Endothelial cell of umbilical vein (primary cell): Measurements from ENCODE around the gene SPP2. TPM values are rescaled to one million over a fixed set of nuclear protein-coding genes. Genes with fewer than 3 reads are reported as not detected.

Experiments used
- BruUV-seq: library from RNA; stranded (reverse); fragments of 400-500 nt; replicated peaks from 2 replicates; lab custom pipeline; 2021; lab: Mats Ljungman, UMichigan
- CTCF ChIA-PET: fragments of 300-600, 350-600 bp; sonication (Branson Sonifier 250); formaldehyde crosslinking; loops from one replicate; lab custom pipeline; 2021; ENCODE audit warnings: antibody characterized with exemption, inconsistent platforms; lab: Charles Lee
- POLR2A ChIA-PET: fragments of 300-600, 350-600 bp; sonication (Branson Sonifier 250); formaldehyde crosslinking; loops from one replicate; lab custom pipeline; 2021; ENCODE audit warnings: antibody characterized with exemption, inconsistent platforms; lab: Charles Lee
- DNase-seq: peaks from one replicate; pipeline ENCODE4 v3.0.0-alpha.2; 2011; ENCODE audit warnings: low read depth, low spot score
- FAIRE-seq: peaks from 2 replicates; lab custom pipeline; 2011; peaks lifted over from hg19 to GRCh38; lab: Jason Lieb, UNC
- H2AFZ ChIP-seq: 2 replicates; pipeline ENCODE4 v1.6.0; 2012; ENCODE audit warnings: low read depth, low read length, control low read depth, inconsistent platforms
- H3K27ac ChIP-seq: 2 replicates; pipeline ENCODE4 v1.5.1; 2011; ENCODE audit warnings: low read depth, mild to moderate bottlenecking, control low read depth, low read length, moderate library complexity; ENCODE audit not compliant: insufficient read depth
- H3K27me3 ChIP-seq, 2 experiments: 2 replicates each; pipeline versions ENCODE4 v1.6.0 to v1.6.1; 2011; ENCODE audit warnings: low read length in 2 of 2, mixed read lengths in 1 of 2; ENCODE audit not compliant: control insufficient read depth in 2 of 2, insufficient read depth in 2 of 2
- H3K36me3 ChIP-seq, 2 experiments: 2 replicates in 1 of 2; 3 replicates in 1 of 2; pipeline ENCODE4 v1.5.1; 2011; ENCODE audit warnings: low read length in 2 of 2, mild to moderate bottlenecking in 1 of 2, moderate library complexity in 1 of 2; ENCODE audit not compliant: control insufficient read depth in 2 of 2, insufficient read depth in 2 of 2; ENCODE audit errors: extremely low read depth in 1 of 2
- H3K4me1 ChIP-seq: 3 replicates; pipeline ENCODE4 v1.5.1; 2011; ENCODE audit warnings: mild to moderate bottlenecking, low read length; ENCODE audit not compliant: control insufficient read depth, insufficient read depth; ENCODE audit errors: extremely low read depth
- H3K4me2 ChIP-seq: 2 replicates; pipeline ENCODE4 v1.6.1; 2011; ENCODE audit warnings: low read length, control low read depth, mixed read lengths; ENCODE audit not compliant: insufficient read depth
- H3K4me3 ChIP-seq, 3 experiments: fragments of 200-600 bp in 1 of 3; sonication (generic), shearing (Covaris generic) in 1 of 3; replicated peaks in 1 of 3; 2 replicates each; pipeline ENCODE4 v1.5.1; 2011 to 2016; ENCODE audit warnings: control low read depth in 3 of 3, low read length in 3 of 3, mild to moderate bottlenecking in 2 of 3, inconsistent platforms in 1 of 3, low read depth in 1 of 3, moderate library complexity in 1 of 3; ENCODE audit not compliant: insufficient read depth in 1 of 3
- H3K79me2 ChIP-seq: 2 replicates; pipeline ENCODE4 v1.6.0; 2012; ENCODE audit warnings: low read length, inconsistent platforms; ENCODE audit not compliant: control insufficient read depth, insufficient read depth
- H3K9ac ChIP-seq: replicated peaks from 2 replicates; pipeline ENCODE3; 2011; ENCODE audit warnings: low read length, control low read depth; ENCODE audit not compliant: insufficient read depth; ENCODE audit errors: extremely low read depth
- H3K9me1 ChIP-seq: replicated peaks from 3 replicates; pipeline ENCODE4 v1.6.0; 2011; ENCODE audit warnings: mild to moderate bottlenecking, low read length; ENCODE audit not compliant: control insufficient read depth, insufficient read depth; ENCODE audit errors: extremely low read depth
- H3K9me3 ChIP-seq: replicated peaks from 2 replicates; pipeline ENCODE4 v1.5.1; 2012; ENCODE audit warnings: low read length, inconsistent platforms; ENCODE audit not compliant: control insufficient read depth, insufficient read depth
- H4K20me1 ChIP-seq: replicated peaks from 2 replicates; pipeline ENCODE3; 2011; ENCODE audit warnings: mild to moderate bottlenecking, low read length; ENCODE audit not compliant: control insufficient read depth, insufficient read depth; ENCODE audit errors: extremely low read depth
- CTCF ChIP-seq, 2 donors: IDR thresholded peaks; 1 replicate in 1 of 2; 2 replicates in 1 of 2; pipeline ENCODE4 v1.5.1; 2011; ENCODE audit warnings: low read length in 2 of 2, mild to moderate bottlenecking in 2 of 2, moderate library complexity in 2 of 2, control low read depth in 1 of 2, inconsistent platforms in 1 of 2, low read depth in 1 of 2; ENCODE audit not compliant: insufficient read depth in 1 of 2; ENCODE audit errors: extremely low read depth in 1 of 2
- EZH2 ChIP-seq: IDR thresholded peaks from 2 replicates; pipeline ENCODE4 v1.6.1; 2012; ENCODE audit warnings: borderline replicate concordance, low read depth, mild to moderate bottlenecking, moderate library complexity, low read length, inconsistent platforms; ENCODE audit not compliant: severe bottlenecking
- FOS ChIP-seq: IDR thresholded peaks from 2 replicates; pipeline ENCODE4 v1.6.1; 2011; ENCODE audit warnings: mild to moderate bottlenecking, low read length, moderate library complexity, borderline replicate concordance; ENCODE audit not compliant: insufficient read depth
- GATA2 ChIP-seq: IDR thresholded peaks from 2 replicates; pipeline ENCODE4 v1.7.0; 2011; ENCODE audit warnings: low read depth, mild to moderate bottlenecking, moderate library complexity, mixed read lengths, low read length; ENCODE audit not compliant: insufficient read length, insufficient read depth
- JUN ChIP-seq: IDR thresholded peaks from 2 replicates; pipeline ENCODE4 v1.6.1; 2011; ENCODE audit warnings: borderline replicate concordance, low read depth; ENCODE audit not compliant: insufficient read length, insufficient read depth
- MYC ChIP-seq: IDR thresholded peaks from one replicate; pipeline ENCODE4 v1.6.1; 2011; ENCODE audit warnings: mild to moderate bottlenecking, low read depth, low read length
- POLR2A ChIP-seq: IDR thresholded peaks from 2 replicates; pipeline ENCODE4 v1.6.1; 2012; ENCODE audit warnings: low read depth, mild to moderate bottlenecking, control low read depth, low read length
- POLR2AphosphoS5 ChIP-seq: IDR thresholded peaks from 2 replicates; pipeline ENCODE4 v1.6.1; 2012; ENCODE audit warnings: low read depth, mild to moderate bottlenecking, control low read depth, low read length, moderate library complexity; ENCODE audit not compliant: insufficient read depth
- dilution Hi-C: fragments of 300-500 bp; cut with MboI; formaldehyde crosslinking; loops from one replicate; pipeline ENCODE4 v1.15.0; 2019; ENCODE audit warnings: low sequenced_read_pairs; ENCODE audit not compliant: extremely low pct_ligation_motif_present
- intact Hi-C: fragments of 100-400 bp; cut with micrococcal nuclease; formaldehyde crosslinking; loops from one replicate; pipeline ENCODE4 v1.10.0; 2022
- polyA plus RNA-seq, 4 experiments: library from polyadenylated mRNA; depleted of rRNA in 3 of 4; stranded (reverse) in 3 of 4; unstranded in 1 of 4; fragments of >200 nt; gene quantifications; 2 replicates each; pipeline versions ENCODE4 v1.2.1 to v1.2.3, GENCODE V29; 2011 to 2012; ENCODE audit warnings: missing spikeins in 1 of 4
- total RNA-seq: library from RNA; stranded (reverse); gene quantifications from 2 replicates; pipeline ENCODE4 v1.2.3, GENCODE V29; 2021
- TF ChIP-seq, protein P1 (sequence below): IDR thresholded peaks from 2 replicates; pipeline ENCODE4 v1.6.1; 2011; ENCODE audit not compliant: insufficient read depth, insufficient read length

Gene SPP2
- total and polyA plus RNA-seq, 2 donors (not counting 3 experiments of a cell fraction or from before 2014, with no cell fraction given), result not detected

DNA sequence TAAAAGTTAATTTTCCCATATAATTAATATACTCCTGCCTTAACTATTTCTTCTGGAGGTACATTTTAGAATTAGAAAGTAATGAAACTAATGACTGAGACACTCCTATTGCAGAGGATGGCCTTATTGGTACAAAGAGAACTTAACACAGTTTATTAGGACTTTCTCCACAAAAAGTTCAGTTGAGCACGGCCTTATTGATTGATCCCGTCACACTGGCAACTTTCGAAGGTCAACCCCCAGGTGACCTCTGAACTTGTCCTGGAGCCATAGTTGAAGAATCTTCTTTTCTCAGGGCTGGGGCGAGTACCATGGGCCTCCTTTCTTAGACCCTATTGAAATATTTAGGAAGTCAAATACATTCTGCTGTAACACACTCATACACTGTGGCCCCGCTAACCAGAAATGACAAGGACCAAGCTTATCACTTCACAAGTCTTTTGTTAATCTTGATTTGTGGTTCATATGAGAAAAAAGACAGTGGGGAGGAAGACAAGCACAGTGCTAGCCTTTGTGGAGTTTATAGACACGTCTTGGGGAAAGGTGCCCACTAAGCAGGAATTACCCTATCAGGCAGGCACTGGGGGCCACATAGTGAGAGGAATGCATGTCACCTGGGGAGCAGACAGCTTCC is 11.2 kb downstream of the SPP2 start:
- H3K9me1 ChIP-seq, result no peaks in the 10 kb centered on the region
- no TSS peak for BruUV-seq
- intact Hi-C loops (loop anchor here (10.0 kb wide), 1 partner anchor 467 kb away; no protein-coding TSS in a partner anchor), dilution Hi-C loops (no loop called here)
- no peaks in the 10 kb centered on the region for H3K36me3 ChIP-seq
- no peaks in the 10 kb centered on the region for H3K9me3 ChIP-seq
- no peak overlapping the region for H3K27ac ChIP-seq
- TF ChIP-seq POLR2A (no peak), FOS (no peak), CTCF (IDR thresholded peaks at IDR 0.05; ENCODE audit: extremely low read depth in 1 of 2, insufficient read depth in 1 of 2, low read depth in 1 of 2, low read length in 2 of 2) (no peak), MYC (no peak), POLR2AphosphoS5 (no peak), GATA2 (no peak), EZH2 (no peak), JUN (no peak)
- TF ChIP-seq, protein P1, sequence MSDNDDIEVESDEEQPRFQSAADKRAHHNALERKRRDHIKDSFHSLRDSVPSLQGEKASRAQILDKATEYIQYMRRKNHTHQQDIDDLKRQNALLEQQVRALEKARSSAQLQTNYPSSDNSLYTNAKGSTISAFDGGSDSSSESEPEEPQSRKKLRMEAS, result no peak
- no peaks in the 10 kb centered on the region for H3K79me2 ChIP-seq
- H2AFZ ChIP-seq, result no peak overlapping the region
- FAIRE-seq, result no peak
- no peak for DNase-seq
- no peak overlapping the region for H3K4me2 ChIP-seq
- peaks cover 0 to 4% of the 10 kb centered on the region in 2 experiments for H3K27me3 ChIP-seq
- no peak overlapping the region for H3K4me3 ChIP-seq
- H4K20me1 ChIP-seq, result no peaks in the 10 kb centered on the region
- no peak overlapping the region for H3K9ac ChIP-seq
- ChIA-PET POLR2A (no interaction called here), CTCF (no interaction called here)
- no peaks in the 10 kb centered on the region for H3K4me1 ChIP-seq
